Right forelimb (tissue), 1 donor: ENCODE measurements around the gene ADGRL4.
"Not testable (repeated sequence)": the region's sequence is repeated elsewhere in the genome, so short reads cannot be mapped to it uniquely, and the experiment has no call there.

Experiments
- DNase-seq: peaks from one replicate; pipeline ENCODE4 v3.0.0-alpha.2; 2018

ADGRL4 gene

DNA sequence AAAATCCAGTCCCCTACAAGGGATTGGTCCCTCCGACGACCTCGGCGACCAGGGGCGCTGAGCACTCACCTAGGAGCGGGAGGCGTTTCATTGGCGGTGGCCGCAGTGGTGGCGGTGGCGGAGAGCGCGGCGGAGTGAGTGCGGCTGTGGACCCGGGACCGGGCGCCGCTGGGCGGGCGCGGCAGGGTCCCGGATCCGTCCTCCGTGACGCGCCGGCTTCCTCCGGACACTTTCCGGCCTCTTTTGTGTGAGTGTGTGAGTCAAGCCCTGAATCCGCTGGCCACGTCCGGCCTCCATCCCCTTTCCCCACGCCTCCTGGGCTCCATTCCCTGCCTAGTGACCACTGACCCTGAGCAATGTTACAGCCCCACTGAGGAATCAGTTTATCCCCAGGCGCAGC lies at the start of gene ADGRL4:
ADGRL4 (minus strand) TSS at position 167 of the 400 bp plus-strand sequence; CDS start at position 91, 76 bp downstream.
- DNase-seq = peak; percentile 46

DNA sequence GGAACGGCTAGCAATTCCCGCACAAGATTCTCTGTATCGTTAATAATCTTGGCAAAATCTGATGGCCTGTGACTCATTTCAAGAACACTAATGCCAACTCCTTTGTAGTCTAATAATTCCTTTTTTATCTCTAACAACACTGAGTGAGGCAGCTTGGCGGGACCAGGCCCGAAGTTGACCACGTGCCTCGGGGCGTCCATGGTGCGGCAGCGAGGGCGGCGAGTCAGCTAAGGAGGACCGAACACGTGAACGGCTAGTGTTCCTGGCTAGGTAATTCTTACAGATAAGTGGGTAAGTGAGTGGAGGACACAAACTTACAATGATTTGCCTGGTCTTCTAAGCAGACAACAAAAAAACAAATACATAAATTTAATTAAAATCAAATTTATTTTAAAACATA lies 49.3 kb upstream of the ADGRL4 start:
- DNase-seq = no peak

DNA sequence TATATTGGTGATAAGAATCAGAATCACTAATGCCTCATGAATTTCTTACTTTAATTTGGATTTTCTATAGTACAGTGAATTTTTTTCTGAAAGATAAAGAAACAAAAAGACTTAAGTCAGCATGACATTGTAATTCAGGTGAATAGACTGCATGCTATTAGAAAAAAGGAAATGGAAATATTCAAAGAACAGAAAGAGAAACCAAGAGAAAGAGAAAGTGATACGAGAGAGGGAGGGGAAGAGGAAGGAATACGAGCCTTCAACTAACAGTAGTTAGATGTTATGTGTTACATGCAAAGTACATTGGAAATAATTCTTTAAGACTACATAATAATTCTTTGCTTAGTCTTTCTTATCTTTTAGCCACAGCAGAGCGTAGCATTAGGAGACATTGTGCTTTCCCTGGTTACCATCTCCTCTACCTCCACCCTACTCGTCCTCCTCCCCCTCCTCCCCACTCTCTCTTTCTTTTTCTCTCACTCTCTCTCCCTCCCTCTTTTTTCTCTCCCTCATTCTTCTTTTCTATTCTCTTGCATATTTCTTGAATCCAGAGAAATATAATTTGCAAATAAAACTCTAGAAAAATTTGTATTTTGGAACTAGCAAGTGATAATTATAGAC lies 46.4 kb upstream of the ADGRL4 start:
- no peak for DNase-seq

DNA sequence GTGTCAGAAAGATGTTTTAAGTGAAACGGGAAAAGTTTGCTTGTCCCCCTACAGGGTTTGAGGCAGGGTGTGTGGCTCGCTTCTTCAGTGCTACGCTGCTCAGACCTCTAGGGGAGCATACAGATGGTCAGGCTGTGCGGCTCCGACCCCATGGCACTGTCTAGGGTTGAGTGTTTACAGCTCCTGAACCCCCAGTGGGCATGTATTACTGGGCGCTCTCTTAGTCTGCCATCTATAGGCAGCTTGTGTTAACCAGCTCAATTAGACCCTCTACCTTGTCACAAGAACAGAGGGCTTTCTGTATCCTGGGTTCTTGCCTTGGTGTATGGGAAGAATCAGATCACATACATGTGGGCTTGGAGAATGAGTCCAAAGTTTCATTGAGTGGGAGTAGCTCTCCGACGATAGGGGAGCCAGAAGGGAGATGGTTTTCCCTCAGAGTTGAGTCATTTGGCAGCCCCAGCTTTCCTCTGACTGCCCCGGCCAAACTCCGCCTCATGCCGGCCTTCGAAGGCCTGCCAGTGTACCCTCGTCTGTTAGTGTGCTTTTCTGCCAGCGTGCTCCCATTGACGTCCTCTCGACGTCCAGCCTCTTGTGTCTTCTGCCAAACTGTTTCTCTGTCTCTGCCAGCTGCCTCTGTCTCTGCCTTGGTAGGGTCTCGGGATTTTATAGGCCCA lies 38.6 kb upstream of the ADGRL4 start:
- no peak for DNase-seq

DNA sequence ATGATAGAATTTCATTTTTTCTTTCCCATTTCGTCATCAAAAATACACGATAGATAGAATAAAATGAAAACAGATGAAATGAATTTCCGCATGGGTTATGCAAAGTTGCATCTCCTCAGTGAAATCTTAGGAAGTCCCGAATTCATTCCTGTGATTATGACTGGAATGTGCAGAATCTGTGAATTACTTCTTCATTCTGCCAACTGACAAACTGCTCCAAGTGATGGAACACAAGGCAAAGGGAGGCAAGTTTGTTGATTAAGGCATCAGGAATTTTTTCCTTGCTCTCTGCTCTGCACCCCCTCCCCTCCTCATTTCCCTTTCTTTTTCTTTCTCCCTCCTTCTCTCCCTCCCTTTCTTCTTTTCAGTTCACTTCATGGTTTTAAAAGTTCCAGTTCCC lies 37.0 kb upstream of the ADGRL4 start:
- DNase-seq = no peak

DNA sequence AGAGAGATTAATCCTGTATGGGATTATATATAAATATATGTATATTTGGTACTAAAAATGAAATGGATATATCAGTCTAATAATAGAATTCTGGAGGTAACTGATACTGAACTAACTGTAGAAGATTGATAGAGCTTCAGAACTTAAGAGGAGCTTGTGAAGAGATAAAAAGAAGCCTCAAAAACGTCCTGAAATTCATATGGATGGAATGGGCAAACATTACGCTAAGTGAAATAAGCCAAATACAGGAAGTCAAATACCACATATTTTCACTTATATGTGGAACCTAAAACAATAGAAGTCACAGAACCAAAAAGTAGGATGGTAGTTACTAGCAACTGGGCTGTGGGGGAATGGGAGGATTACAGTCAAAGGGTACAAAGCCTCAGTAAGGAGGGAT lies 36.0 kb upstream of the ADGRL4 start:
- DNase-seq = no peak

DNA sequence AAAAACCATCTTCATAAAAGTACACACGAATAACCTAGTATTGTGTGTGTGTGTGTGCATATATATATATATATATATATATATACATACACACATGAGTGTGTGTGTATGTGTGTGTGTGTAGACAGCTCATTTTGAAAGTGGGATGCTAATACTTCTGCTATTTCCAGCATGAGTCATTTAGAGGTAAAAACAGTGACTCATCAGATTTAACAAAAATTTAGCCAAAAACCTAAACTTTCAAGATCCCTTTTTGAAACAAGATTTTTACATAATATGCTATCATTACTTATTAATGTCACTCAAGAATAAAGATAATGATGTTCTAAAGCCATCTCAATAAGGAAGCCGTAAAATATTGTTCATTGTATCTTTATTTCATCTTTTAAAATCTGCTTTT lies 35.6 kb upstream of the ADGRL4 start:
- no peak for DNase-seq

DNA sequence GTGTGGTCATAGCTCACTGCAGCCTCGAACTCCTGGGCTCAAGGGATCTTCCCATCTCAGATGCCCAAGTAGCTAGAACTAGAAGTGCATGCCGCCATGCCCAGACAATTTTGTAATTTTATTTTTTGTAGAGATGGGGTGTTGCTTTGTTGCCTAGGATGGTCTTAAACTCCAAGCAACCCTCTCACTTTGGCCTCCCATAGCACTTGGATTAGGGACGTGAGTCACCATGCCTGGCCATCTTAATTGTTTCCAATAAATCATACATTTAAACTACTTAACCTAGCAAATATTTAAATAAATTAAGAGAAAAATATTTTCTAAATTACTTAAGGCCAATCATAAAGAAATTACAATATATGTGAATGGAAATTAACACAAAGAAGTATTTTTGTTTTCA lies 35.1 kb upstream of the ADGRL4 start:
- no peak for DNase-seq

DNA sequence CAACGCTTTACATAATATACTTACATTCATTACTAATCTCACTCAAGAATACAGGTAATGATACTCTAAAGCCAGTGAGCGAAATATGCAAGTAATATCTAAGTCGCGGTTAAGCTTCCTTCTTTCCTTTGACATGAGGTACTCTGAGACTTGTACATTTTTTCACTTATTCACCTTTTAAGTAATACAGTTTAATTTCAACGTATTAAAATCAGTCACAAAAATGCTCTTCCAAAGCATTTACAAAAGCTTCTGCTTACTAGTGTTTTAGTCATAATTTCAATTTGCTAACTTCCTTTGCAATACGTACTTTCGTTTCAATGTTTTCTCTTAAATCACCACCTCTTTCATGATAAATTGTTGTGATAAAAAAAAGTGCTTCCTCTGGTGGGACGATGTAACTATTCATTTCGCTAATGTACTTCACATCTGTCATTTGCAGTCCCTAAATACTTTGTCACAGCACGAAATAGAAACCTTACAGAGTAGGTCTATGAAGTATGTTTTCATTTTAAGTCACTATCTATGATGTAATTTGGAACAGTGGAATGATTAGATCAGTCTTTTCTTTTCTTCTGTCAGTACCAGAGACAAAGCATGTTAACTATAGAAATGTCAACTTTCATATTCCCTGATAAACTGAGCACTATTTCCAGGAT lies 34.0 kb upstream of the ADGRL4 start:
- DNase-seq = no peak

DNA sequence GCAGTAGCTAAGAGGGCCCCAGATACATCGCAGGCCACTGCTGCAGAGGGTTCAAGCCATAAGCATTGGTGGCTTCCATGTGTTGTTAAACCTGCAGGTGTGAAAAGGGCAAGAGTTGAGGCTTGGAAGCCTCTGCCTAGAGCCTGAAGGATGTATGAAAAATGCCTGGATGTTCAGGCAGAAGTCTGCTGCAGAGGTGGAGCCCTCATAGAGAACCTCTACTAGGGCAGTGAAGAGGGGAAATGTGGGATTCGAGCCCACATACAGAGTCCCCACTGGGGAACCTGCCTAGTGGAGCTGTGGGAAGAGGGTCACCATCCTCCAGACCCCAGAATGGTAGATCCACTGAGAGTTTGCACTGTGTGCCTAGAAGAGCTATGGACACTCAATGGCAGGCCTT lies 30.6 kb upstream of the ADGRL4 start:
- DNase-seq = no peak

DNA sequence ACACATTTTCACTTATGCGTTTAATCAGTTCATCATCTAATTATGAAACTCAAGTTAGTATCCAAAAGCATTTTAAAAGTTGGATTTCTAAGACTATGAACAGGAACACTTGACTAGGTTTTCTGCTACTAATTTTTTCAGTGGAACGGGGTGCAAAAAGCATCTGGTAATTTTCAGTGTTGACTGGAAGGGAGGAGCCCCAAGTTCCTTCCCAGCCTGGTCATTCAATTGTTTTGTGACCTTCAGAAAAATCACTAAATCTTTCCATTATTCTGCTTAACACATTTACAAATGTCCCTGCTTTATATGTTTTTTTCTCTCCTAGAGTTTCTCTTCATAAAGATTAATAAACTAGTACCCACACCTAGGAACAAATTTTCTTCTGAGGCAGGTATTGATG lies 6.0 kb upstream of the ADGRL4 start:
- no peak for DNase-seq

DNA sequence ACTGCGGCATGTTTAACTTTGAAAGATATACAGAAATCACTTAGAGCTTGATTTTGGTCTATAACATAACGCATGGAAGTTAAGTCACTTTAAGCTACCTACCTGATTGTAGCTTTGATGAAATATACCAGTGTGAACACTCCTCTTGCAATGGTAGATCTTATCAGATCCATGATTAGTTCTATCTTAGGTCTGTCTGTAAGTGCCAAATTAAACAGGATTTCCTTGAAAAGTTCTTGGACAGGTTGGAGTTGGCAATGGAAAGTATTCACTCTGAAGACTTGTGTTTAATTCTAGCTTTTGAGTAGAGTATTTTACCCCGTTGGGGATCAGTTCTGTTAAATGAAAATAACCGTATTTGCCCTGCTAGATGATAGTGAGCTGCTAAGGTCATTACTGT lies 4.1 kb upstream of the ADGRL4 start:
- no peak for DNase-seq

DNA sequence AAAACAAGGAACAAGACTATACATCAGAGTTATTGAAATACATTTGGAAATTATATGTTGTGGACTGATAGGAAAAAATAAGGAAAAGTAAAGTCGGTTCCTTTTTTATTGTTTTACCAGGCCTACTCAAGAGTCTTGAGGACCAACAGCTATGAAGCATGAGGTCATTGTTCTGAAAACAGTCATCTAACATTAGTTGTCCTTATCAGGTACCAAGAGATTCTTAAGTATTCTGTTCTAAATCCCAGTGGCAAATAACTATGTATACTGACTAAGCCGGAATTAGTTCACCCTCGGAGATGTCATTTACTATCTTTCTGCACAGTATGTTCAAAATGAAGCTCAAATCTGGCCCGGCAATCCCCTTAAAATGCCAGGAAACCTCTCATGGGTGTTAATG lies 585 bp downstream of the ADGRL4 start:
- no peak for DNase-seq

DNA sequence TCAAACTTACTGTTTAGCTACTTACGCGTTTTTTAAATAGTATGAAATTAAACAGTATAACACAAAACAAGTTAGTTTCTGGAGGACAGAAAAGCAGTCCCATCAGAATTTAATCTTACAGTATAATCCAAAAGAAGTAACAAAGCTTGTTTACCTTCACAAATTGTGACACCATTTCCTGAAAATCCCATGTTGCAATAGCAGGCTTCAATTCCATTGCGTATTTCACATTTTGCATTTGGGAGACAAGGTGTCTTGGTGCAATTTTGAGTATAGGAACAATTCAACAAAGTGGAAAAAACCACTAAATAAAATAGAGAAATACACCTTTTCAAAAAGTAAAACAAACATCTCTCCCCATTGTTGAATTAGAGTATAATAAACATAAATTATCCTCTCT lies 1.6 kb downstream of the ADGRL4 start:
- DNase-seq = no peak

DNA sequence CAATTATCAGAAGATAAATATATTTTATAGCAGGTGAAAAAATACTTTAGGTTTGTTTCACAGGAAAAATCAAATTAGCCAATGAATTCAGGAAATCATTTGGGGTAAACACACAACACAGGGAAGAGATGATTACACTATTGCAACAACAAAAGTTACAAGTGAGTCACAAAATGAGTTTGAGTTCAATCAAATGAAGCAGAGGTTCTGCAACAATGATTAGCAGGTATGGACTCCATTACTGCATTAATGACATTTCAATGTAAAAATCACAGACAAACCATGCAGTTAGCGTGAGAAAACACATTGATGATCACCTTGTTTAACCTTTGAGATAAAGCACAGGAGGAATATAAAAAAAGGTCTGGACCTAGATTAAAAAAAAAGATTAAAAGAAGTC lies 9.7 kb downstream of the ADGRL4 start:
- DNase-seq = no peak

DNA sequence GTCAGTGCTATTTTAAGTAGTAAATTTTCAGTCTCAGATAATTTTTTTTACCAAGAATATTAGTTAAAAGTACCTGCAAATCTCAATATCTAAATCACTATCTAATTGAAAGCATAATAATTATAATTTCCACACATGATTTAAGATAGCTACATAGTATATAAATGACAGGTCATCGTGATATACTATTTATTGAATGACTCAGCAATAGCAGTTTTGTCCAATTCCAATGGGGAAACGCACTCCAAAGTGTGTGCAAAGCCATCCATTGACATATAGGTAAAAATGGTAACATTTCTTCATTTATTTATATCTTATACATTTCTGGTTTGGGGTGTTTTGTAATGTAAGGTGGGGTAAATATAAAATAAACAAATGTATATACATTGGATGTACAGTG lies 19.5 kb downstream of the ADGRL4 start:
- no peak for DNase-seq

DNA sequence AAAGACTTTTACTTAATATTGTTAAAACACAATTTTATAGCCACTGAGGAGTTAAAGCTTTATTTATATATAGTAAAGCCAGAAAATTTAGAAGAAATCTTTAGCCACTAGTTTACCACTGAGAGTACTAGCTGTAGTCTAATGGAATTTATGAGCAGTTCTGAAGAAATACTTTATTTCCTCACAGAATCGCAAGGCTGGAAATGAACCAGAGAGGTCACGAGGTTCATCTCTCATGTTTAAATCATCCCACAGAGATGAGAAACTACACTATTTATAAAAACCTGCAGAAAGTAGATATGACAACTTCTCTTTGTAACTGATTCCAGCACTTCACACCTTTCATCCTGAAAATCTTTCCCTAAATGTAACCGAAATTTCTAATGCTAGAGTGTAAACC lies 26.0 kb downstream of the ADGRL4 start:
- no peak for DNase-seq

DNA sequence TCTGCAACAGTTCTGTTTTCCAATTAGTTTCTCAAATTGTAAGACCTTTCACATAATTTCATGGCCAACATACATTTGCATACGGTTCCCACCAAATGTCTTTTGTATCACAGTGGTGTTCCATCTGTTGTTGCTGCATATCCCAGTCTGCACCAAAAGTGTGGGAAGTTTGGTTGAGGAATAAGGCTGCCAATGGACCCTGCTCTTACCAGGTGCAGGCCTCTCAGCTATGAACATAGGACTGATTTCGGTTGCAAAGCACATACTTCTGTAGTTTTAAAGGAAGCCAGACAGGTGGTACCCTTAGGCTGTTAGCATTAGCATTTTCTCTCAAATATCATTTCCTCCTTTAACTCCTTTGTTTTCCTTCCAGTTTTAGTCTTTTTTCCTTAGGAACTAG lies 33.8 kb downstream of the ADGRL4 start:
- DNase-seq = no peak

DNA sequence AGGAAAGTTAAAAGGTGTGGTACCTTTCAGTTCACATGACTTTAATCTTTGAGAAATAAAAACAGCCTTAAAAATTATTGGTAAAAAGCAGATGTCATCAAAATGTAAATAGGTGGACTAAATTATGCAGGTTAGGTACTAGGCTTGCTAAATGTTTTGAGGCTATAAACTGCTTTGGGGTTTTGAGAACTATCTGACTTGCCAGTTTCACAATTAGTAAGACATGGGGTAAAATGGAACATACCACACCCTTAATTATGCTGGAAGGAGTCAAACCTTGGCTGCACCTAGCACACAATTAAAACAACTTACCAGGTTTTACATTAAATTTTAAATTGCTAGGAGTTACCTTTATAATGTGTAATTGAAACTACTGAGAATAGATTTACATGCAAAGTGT lies 39.4 kb downstream of the ADGRL4 start:
- not testable (repeated sequence) for DNase-seq

DNA sequence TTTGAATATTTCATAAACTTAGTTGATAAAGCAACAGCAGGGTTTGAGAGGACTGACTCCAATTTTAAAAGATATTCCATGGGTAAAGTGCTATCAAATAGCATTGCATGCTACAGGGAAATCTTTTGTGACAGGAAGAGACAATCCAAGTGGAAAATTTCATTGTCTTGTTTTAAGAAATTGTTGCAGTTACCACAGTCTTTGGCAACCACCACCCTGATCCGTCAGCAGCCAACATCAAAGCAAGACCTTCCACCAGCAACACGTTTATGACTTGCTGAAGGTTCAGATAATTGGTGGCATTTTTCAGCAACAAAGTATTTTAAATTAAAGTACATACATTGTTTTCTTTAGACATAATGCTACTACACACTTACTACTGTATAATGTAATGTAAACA lies 47.8 kb downstream of the ADGRL4 start:
- no peak for DNase-seq

DNA sequence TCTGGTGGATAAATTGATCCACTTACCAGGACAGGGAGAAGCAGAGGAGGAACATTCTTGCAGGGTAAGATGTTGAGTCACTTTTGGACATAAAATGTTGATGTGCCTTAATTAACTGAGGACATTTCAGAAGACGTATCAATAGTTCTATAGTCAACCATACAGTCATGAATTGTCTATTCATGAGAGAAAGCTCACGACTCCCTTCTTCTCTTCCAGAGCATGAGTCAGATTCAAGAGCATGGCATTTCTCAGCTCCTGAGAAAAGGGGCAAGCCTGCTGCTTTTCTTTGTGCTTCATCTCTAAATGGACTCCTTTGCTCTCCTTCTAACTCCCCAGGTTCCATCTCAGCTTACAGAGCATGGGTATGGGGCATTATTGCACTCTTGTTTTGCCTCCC lies 55.7 kb downstream of the ADGRL4 start:
- no peak for DNase-seq

DNA sequence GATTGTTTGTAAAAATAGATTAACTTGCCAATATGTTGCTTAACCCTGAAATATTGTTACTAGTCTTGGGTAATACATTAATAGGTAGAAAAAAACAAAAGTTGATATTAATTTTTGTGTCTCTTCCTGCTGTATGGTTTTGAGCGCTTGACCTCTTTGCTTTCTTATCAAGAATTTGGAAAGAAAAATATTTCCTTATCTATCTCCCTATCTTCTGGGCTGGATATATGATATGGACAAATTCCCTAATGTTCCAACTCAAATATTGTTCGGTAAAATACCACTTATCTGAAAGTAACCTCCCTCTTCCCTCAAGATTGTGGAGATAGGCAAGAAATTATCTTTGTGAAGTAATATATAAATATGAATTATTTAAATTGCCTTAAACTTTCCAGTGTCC lies 57.3 kb downstream of the ADGRL4 start:
- DNase-seq = no peak

DNA sequence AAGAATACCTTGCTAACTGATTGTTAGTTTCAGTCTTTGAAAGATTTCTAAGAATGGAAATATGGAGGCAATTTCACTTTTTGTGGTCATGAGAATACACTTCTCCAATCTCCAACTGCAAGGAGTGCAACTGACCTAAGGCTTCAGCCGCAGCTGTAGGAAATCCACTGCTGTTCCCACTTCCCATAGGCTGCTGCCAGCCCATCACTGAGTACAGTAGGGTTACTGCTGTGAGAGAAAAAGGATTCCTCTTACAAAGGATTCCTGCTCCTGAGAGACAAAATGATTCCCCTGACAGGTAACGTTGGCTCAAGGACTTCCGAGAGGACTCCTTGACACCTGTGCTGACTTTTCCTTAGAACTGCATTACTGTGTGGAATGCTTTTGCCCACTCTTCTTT lies 87.4 kb downstream of the ADGRL4 start:
- DNase-seq = no peak

DNA sequence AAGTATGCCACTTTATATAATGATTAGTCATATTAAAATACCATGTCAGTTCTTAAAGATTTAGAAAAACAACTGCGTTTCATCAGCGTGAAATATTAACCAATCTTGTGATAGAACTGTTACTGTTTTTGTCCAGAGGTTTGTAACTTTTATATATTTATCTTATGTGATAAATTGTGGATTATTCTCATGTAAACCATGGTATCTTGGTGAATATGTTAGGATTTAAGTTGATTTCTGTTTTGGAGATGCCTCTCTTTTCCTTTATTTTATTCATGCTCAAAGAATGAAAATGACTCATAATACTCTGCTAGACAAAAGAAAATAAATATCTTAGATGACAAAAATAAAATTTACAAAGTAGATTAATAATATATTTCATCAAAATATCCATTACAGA lies 88.4 kb downstream of the ADGRL4 start:
- no peak for DNase-seq

DNA sequence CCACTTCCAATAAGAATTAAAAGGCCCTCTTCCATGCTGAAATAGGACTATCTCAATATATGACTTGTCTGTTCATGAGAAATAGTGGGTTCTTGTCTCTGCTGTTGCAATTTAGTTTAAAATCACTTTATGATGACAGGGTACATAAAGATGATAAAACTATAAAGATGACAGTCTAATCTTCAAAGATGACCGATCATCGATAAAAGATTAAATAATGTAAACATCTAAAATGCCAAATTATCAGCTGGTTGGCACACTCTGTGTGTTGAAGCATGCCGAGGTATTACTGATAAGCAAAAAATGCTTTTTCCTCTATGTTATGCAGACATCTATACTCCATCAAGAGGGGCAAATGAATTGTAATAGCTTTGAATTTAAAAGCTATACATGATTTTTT lies 89.5 kb downstream of the ADGRL4 start:
- DNase-seq = no peak
